DND-41 (cell line): ENCODE results near the gene ITIH5.

ENCODE experiments used
- ATAC-seq: fragments of 200-7000 bp; cut with Tn5 transposase; 3 replicates; pipeline ENCODE4 v1.9.1; 2021; ENCODE audit warnings: low read depth; ENCODE audit not compliant: insufficient read depth
- DNase-seq: peaks from one replicate; pipeline ENCODE4 v3.0.0-alpha.2; 2020
- H2AFZ ChIP-seq: 2 replicates; pipeline ENCODE4 v1.6.0; 2012; ENCODE audit warnings: low read depth, low read length
- H3K27ac ChIP-seq: 2 replicates; pipeline ENCODE4 v1.5.1; 2012; ENCODE audit warnings: low read length, inconsistent platforms
- H3K27me3 ChIP-seq: fragments of 200-600 bp; sonication (generic); 2 replicates; pipeline ENCODE4 v1.6.0; 2012; ENCODE audit warnings: low read length, mild to moderate bottlenecking, inconsistent platforms; ENCODE audit not compliant: insufficient read depth, poor library complexity
- H3K36me3 ChIP-seq: 2 replicates; pipeline ENCODE4 v1.5.1; 2012; ENCODE audit warnings: low read length, inconsistent platforms; ENCODE audit not compliant: insufficient read depth
- H3K4me1 ChIP-seq: 2 replicates; pipeline ENCODE4 v1.5.1; 2012; ENCODE audit warnings: mild to moderate bottlenecking, low read length; ENCODE audit not compliant: insufficient read depth
- H3K4me2 ChIP-seq: 2 replicates; pipeline ENCODE4 v1.6.0; 2012; ENCODE audit warnings: mild to moderate bottlenecking, moderate library complexity, low read length, inconsistent platforms; ENCODE audit not compliant: insufficient read depth
- H3K4me3 ChIP-seq, 2 experiments: fragments of 200-600 bp in 1 of 2; shearing (Covaris generic) in 1 of 2; 2 replicates each; pipeline ENCODE4 v1.5.1; 2012 to 2016; ENCODE audit warnings: inconsistent platforms in 2 of 2, low read length in 2 of 2, mild to moderate bottlenecking in 2 of 2, low read depth in 1 of 2, moderate library complexity in 1 of 2
- H3K79me2 ChIP-seq: 2 replicates; pipeline ENCODE4 v1.6.0; 2012; ENCODE audit warnings: low read length, inconsistent platforms; ENCODE audit not compliant: insufficient read depth
- H3K9ac ChIP-seq: 2 replicates; pipeline ENCODE4 v1.6.0; 2012; ENCODE audit warnings: low read depth, mild to moderate bottlenecking, inconsistent platforms, low read length, moderate library complexity
- H3K9me3 ChIP-seq: 2 replicates; pipeline ENCODE4 v1.5.1; 2012; ENCODE audit warnings: low read length, moderate library complexity, mild to moderate bottlenecking, inconsistent platforms; ENCODE audit not compliant: insufficient read depth, severe bottlenecking
- H4K20me1 ChIP-seq: 2 replicates; pipeline ENCODE4 v1.6.0; 2012; ENCODE audit warnings: low read length; ENCODE audit not compliant: insufficient read depth
- CTCF ChIP-seq: IDR thresholded peaks from 2 replicates; pipeline ENCODE4 v1.5.1; 2012; ENCODE audit warnings: borderline replicate concordance, low read length, moderate library complexity, mild to moderate bottlenecking; ENCODE audit not compliant: poor library complexity, severe bottlenecking; ENCODE audit errors: extremely low read depth
- EZH2 ChIP-seq: IDR thresholded peaks from 3 replicates; pipeline ENCODE4 v1.6.1; 2012; ENCODE audit warnings: borderline replicate concordance, low read depth, mild to moderate bottlenecking, moderate library complexity, low read length, inconsistent platforms; ENCODE audit not compliant: severe bottlenecking

The ITIH5 gene

DNA sequence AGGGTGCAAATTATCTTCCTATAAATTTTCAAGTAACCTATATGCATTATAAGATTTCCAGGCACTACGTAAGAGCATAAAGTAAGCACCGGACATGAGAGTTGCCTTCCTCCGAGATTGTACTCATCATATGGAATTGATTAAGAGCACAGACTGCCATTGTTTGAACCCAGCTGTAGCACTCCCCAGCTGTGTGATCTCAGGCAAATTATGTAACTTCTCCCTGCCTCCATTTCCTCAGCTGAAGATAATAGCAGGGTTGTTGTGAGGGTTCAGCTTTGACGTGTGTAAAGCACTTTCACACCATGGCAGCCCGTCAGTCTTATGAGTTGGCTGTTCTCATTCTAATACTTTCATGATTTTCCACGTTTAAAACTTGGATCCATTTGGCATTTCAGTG, 122.6 kb downstream of the ITIH5 start:
- DNase-seq (no peak), ATAC-seq (no peak)
- Histone ChIP-seq H3K9me3 (no peaks in the 10 kb centered on the region), H3K4me3 (no peak overlapping the region), H3K36me3 (no peaks in the 10 kb centered on the region), H3K4me2 (no peak overlapping the region), H3K27me3 (no peaks in the 10 kb centered on the region), H3K4me1 (no peaks in the 10 kb centered on the region), H3K79me2 (no peaks in the 10 kb centered on the region), H3K27ac (no peak overlapping the region), H2AFZ (no peak overlapping the region), H3K9ac (no peak overlapping the region), H4K20me1 (no peaks in the 10 kb centered on the region)
- TF ChIP-seq CTCF: no peak
- no peak for TF ChIP-seq EZH2

GRCh38 chr10:7542189-7542914, 124.4 kb downstream of the ITIH5 start:
- Histone ChIP-seq H3K9me3 (no peaks in the 10 kb centered on the region), H3K4me1 (no peaks in the 10 kb centered on the region), H3K36me3 (no peaks in the 10 kb centered on the region), H3K27ac (no peak overlapping the region), H3K9ac (no peak overlapping the region), H3K4me2 (no peak overlapping the region), H4K20me1 (no peaks in the 10 kb centered on the region), H3K79me2 (no peaks in the 10 kb centered on the region), H3K27me3 (no peaks in the 10 kb centered on the region), H2AFZ (no peak overlapping the region), H3K4me3 (no peak overlapping the region)
- DNase-seq: no peak
- no peak for ATAC-seq
- TF ChIP-seq EZH2: no peak
- TF ChIP-seq CTCF: no peak

DNA sequence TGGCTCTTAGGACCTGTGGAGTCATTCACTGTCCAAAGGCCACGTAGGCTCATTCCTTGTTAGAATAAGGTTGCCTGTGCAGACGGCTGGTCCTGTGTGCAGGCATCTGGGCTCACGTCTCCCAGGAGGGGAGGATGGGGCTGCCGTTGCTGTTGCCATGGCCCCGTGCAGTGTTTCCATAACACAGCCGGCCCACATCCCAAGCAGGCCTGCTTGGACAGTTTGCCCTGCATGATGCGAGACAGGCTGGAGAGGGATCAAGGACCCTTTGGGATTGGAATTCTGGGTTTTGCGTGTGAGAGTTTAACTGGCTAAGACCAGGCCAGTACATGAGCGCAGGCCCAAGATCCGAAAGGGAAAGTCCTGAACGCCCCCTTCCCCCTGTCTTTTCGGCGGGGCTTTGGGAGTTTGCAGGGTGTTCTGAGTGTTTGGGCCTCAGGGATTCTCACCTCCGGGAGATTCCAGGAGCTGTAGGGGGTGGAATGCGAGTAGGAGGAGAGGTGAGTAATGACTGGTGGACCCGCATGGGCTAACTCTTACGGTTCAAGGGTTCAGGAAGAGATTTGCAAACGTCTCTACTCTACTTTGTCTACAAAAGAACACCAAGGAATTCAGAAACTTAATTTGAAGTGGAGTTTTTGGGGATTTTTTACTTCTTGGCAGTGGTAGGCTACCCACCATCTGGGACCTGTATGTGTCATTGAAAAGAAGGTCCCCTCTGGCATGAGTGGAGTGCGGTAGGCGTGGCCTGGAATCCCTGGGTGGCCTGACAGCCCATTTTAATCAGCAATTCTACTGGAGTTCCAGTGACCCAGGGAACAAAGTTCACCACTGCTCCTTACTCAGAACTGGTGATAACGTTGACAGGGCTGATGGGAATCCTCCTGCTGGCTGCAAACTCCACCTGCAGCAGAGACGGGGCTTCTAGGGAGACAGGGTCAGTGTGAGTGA, 125.4 kb downstream of the ITIH5 start:
- H3K4me1 ChIP-seq: no peaks in the 10 kb centered on the region
- no peak for DNase-seq
- H3K27me3 ChIP-seq: no peaks in the 10 kb centered on the region
- no peaks in the 10 kb centered on the region for H4K20me1 ChIP-seq
- TF ChIP-seq EZH2: no peak
- TF ChIP-seq CTCF: no peak
- H2AFZ ChIP-seq: no peak overlapping the region
- no peak overlapping the region for H3K4me3 ChIP-seq
- no peaks in the 10 kb centered on the region for H3K9me3 ChIP-seq
- no peak for ATAC-seq
- no peaks in the 10 kb centered on the region for H3K36me3 ChIP-seq
- H3K27ac ChIP-seq: no peak overlapping the region
- H3K4me2 ChIP-seq: no peak overlapping the region
- H3K9ac ChIP-seq: no peak overlapping the region
- H3K79me2 ChIP-seq: no peaks in the 10 kb centered on the region
